DMS 273 (cell line): Measurements from ENCODE around the gene ACRV1.

ENCODE experiments used
- DNase-seq: peaks from one replicate; lab custom pipeline; 2025; ENCODE audit not compliant: unreplicated experiment; lab: John Stamatoyannopoulos, UW

The ACRV1 gene

GRCh38 chr11:125662689-125663088 is 18.0 kb downstream of the ACRV1 start:
- DNase-seq = no peak

GRCh38 chr11:125649465-125650166 is 31.0 kb downstream of the ACRV1 start:
- DNase-seq = no peak

DNA sequence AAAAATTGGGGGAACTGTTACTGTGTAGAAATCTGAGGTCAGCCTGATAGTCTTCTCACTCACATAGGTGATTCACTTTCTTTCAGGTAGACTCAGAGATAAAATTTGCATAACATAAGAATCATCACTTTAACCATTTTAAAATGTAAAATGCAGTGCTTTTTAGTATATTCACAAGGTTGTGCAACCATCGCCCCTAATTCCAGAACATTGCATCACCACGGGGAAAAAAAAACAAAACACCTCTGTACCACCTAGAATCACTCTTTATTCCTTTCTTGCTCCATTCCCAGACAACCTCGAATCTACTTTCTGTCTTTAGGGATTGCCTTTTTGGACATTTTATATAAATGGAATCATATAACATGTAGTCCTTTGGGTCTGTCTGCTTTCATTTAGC is 34.8 kb downstream of the ACRV1 start:
- no peak for DNase-seq

DNA sequence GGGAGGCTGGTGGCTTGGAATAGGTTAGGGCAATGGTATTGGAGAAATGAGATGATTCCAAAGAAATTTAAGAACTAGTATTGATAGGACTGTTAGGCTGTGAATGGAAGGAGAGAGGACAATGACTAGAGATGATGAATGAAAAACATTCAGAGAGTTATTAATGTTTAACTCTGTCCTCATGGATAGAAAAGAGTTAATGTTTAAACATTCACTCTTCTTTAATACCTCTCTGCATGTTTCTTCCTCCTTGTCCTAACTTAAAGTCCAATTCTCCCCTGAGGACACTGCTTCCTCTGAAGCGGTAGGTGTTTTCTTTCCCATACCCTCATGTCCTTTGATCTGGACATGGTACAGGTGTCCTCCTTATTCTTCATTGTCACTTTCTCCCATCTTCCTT is 42.3 kb downstream of the ACRV1 start:
- DNase-seq = no peak

DNA sequence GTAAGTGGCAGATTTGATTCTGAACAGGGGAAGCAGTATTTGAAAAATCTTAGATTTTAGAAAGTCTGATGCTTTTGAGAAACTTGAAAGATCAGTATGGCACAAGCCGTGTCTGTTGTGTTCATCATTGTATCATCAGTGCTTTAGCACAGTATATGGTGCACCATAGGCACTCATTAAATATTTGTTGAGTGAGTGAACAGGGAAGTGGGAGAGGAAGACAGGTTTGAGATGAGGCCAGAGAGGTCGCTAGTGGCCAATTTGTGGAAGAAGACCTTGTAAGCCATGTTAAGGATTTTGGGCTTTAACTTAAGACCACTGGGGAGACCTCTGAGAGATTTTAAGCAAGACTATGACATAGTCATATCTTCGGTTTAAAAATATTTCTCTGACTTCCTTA is 42.8 kb downstream of the ACRV1 start:
- no peak for DNase-seq

- no peak for DNase-seq
Measured at GRCh38 chr11:125627236-125627910, 53.3 kb downstream of the ACRV1 start.

DNA sequence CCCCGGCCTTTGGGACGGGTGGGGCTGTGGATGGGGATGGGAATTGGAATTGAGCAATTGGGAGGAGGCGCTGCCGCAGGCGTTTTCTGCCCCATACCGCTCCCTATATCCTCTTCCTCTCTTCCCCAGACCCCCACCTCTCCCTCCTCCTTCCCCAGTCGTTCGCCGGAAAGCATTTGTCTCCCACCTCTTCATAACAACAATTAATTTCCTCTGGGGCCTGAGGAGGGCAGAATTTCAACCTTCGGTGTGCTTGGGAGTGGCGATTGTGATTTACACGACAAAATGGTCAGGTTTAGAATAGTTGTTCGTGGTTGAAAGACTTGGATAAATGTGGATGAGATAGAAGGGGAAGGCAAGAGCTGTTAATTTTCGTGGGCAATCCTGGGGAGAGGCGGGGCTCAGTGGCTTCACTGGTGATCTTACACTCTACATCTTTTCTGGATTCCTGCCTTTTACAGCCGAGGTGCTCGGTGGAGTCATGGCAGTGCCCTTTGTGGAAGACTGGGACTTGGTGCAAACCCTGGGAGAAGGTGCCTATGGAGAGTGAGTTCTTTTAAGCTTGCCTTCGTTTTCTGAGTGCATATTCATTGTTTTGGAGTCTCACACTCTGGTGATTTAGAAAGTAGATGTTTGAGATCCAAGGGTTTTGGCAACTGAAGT is 54.2 kb downstream of the ACRV1 start:
- DNase-seq = peak; percentile 92

DNA sequence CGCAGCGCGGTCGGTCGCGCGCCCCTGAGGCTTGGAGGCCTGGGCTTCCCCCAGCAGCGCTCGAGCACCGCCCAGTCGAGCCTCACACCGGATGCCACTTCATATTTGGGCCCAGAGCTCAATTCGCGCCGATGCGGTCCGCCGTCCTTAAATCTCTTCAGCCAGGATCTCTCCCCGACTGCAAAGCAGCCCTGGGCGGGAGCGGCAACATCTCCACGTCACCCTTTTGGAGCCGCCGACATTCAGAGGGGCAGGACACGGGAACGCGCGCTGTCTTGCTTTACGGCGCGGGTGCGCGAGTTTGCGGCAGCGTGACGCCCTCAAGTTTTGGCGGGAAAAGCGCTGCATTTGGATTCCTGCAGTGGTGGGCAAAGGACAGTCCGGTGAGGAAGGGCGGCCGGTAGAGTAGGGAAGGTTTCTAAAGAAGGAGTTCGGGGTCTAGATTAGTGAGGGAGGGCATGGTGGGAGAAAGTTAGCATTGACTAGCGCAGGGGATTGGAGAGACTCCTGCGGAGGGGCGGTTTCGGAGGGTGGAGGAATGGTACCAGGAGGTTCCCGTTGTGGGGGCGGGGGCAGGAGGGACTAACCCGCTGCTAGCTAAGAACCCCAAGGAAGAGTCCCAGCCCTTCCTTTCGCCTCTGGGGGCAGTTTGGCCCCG is 54.9 kb downstream of the ACRV1 start:
- peak; percentile 95 for DNase-seq

- no peak for DNase-seq
Measured at GRCh38 chr11:125625225-125625629, 55.4 kb downstream of the ACRV1 start.

DNA sequence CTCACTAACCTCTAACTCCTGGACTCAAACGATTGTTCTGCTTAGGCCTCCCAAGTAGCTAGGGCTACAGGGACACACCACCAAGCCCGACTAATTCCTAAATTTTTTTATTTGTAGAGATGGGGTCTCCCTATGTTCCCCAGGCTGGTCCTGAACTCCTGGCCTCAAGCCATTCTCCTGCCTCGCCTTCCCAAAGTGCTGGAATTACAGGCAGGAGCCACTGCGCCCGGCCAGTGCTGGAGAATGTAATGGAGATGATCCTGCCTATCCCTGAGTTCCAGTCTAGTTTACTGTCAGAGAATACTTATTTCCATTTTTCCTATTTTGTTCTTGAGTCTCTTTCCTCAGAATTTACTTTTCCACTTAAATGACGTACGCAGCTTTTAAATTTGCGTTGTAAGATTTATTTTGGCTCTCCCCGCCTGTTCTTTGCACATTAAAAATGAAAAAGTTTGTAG is 55.9 kb downstream of the ACRV1 start, which contains the start of gene CHEK1:
Gene CHEK1, plus strand, starts transcription at position 408 of the 458 bp plus-strand sequence. CDS start 1,606 bp downstream, outside the sequence.
- no peak for DNase-seq

DNA sequence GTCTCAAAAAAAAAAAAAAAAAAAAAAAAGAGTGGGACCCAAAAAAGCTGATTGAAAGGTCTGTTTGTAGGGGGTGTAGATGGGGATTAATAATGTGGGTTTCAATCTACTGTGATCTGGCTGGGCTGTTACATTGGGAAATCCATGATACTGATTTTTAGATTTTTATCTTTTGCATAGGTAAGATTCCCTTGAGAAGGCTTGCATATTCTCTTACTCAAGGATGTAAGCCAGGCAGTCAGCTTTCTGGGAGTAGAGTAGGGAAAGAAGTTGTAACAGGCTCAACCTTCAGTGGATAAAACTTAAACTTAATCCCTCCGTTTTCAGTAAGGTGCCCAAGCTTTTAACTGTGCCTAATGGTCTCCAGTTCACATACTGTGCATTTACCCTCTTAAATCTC is 57.6 kb downstream of the ACRV1 start:
- DNase-seq = no peak

DNA sequence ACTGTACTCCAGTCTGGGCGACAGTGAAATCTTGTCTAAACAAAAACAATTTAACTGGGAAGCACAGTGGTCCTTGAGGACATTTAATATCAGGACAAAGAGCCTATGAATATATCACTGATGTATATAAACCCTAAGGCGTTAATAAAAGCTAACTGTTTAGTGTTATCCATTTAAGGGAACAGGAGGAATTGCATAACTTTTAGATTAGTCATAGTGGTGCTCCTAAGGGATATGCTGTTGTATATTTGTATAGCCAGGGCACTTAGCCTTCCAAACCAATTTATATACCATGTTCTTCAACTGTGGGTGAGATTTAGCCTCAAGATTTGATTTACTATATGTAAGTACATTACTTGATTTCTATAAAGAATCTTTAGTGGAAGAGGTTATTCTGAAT is 58.7 kb downstream of the ACRV1 start:
- DNase-seq = no peak
